Epithelial cell of esophagus (primary cell): Measurements from ENCODE around the gene MEGF8.
A peak's percentile ranks its signal among the peaks of the same experiment; 100 is the strongest.

Experiments
- DNase-seq: peaks from one replicate; pipeline ENCODE4 v3.0.0; 2010; ENCODE audit warnings: low read depth
- H3K4me3 ChIP-seq: 2 replicates; pipeline ENCODE4 v1.5.1; 2011; ENCODE audit warnings: mild to moderate bottlenecking, low read length, control low read depth
- CTCF ChIP-seq: IDR thresholded peaks from 2 replicates; pipeline ENCODE4 v1.5.1; 2011; ENCODE audit warnings: low read depth, mild to moderate bottlenecking, low read length, control low read depth, inconsistent platforms; ENCODE audit not compliant: insufficient read depth; ENCODE audit errors: missing control alignments

The MEGF8 gene

GRCh38 chr19:42412227-42412626 lies 86.8 kb downstream of the MEGF8 start:
- H3K4me3 ChIP-seq: no peak overlapping the region
- TF ChIP-seq CTCF: no peak
- DNase-seq: no peak

DNA sequence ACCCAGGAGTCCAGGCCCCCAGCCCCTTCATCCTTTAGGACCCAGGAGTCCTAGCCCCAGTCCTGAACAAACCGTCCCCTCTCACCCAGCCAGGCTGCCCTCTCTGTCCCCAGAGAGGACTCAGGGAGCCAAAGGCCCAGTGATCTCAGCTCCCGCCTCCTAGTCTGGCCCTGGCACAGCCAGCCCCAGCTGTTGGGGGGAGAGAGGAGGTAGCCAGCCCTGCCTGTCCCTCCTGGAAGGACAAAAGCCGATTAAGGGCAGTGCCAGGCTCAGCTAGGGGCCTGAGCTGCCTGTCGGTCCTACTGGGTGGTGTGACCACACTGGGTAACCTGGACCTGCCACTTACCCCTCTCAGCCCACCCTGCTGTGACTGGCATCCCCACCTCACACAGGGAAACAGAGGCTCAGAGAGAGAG lies 87.2 kb downstream of the MEGF8 start:
- H3K4me3 ChIP-seq: no peak overlapping the region
- no peak for TF ChIP-seq CTCF
- no peak for DNase-seq

DNA sequence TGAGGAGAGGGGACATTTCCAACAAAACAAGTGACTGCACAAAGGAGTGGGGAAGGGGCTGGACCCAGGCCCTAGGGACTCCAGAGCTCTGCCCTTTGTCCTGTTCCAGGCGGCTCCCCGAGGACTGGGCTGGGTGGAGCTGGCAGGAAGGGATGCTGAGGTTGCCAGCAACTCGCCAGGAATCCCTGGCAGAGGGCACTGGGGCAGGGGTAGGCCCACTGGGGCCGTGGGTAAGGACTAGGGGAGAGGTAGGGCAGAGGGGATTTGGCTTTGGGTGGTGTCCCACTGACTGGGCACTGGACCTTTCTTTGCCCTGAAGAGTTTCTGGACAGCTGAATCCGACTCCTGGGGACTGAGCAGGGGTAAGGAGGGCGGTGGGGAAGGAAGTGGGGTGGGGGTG lies 93.9 kb downstream of the MEGF8 start:
- no peak for DNase-seq
- TF ChIP-seq CTCF: no peak
- H3K4me3 ChIP-seq: no peak overlapping the region

DNA sequence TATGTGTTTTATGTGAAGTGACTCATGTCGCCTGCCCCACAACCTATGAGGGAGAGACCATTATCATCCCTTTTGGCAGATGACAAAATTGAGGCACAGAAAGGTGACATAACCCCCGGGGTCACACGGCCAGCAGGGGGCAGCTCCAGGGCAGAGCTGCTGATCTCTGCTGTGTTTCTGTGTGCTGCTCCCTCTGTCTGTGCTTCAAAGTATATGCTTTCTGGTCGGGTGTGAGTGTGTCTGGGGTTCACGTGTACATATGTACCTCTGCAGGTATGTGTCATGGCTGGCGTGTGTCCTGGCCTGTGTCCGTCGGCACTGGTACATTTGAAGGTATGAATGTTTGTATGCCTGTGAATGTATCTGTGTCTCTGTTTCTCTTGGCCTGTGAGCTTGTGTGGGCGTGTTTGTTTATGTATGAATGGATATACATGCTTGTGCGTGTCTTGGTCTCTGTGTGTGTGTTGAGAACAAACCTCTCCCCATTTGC lies 94.7 kb downstream of the MEGF8 start:
- no peak overlapping the region for H3K4me3 ChIP-seq
- peak; percentile 69 for TF ChIP-seq CTCF
- DNase-seq: peak; percentile 98

DNA sequence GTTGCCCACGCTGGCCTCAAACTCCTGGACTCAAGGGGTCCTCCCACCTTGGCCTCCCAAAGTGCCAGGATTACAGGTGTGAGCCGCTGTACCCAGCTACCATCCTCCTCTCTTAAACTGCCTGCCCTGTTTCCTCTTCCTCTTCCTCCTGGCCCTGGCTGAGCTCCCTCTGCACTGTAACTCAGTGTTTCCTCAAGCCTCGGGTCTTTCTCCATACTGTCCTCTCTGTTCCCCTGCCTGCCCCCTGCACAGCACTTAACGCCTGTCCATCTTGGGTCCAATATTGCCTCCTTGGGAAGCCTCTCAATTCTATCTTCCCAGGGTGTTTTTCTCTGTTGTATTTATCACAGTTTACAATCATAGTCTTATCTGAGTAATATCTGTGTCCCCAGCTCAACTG lies 95.7 kb downstream of the MEGF8 start:
- TF ChIP-seq CTCF: no peak
- no peak for DNase-seq
- H3K4me3 ChIP-seq: no peak overlapping the region

DNA sequence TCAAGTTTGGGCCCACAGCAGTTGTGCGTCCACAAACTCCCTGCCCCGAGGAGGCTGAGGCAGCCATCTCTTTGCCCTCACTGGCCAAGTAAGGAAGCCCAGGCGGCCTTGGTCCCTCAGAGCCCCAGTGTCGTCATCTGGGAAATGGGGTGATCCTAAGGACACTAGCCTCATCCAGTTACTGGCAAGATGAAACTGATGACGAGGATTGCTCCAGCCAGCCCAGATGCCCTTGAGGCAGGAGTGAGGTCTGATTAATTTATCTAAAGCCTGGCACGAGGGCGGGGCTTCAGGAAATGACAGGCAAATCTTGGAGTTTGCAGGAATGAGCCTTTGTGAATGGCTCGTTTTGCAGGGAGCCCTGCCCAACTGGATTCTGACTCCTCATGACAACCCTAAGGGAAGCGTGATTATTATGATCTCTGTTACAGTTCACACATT lies 96.2 kb downstream of the MEGF8 start:
- peak; percentile 100 for DNase-seq
- TF ChIP-seq CTCF: no peak
- H3K4me3 ChIP-seq: no peak overlapping the region

DNA sequence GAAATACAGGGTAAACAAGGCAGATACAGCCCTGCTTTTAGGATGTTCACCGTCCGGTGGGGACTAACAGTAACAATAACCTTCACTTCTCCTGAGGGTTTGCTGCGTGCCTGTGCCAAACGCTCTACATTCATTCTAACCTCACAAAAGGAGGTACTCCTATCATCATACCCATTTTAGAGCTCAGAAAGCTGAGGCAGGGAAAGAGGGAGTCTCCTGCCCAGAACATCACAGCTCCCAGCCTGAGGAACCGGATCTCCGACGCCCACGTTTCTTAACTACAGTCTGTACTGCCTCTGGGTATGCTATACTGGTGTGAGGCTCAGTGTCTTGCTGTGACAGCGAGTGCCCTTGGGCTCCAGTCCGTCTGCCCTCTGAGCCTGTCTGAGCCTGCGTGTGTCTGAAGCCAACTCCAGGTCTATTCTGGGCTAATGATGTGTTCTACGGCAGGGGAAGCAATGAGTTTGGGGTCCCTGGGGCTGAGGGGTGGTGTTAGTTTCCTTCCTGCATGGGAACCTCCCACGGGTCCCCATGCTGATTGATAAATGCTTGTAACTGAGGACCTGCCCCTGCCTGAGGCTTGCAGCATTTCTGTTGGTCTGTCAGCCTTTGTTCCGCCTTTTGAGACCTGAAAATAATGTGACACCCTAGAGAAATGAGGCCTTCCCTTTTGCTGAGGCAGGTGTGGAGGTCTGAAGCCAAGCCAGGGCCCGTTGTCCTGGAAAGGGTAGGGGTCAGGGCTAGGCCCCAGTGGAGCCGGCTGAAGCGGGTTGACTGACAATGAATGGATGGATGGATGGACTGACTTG lies 96.9 kb downstream of the MEGF8 start:
- DNase-seq: peak; percentile 78
- peak overlapping the region; percentile 61 for H3K4me3 ChIP-seq
- no peak for TF ChIP-seq CTCF
